GM23248 (cell line): ENCODE measurements around the gene MSL2. TPM values are rescaled to one million over a fixed set of nuclear protein-coding genes. Genes with fewer than 3 reads are reported as not detected.
"Not testable (repeated sequence)": the region's sequence is repeated elsewhere in the genome, so short reads cannot be mapped to it uniquely, and the experiment has no call there.

Source experiments
- DNase-seq: peaks from one replicate; pipeline ENCODE4 v3.0.0-alpha.2; 2015
- H2AFZ ChIP-seq: fragments of 200-600 bp; sonication (generic); 2 replicates; pipeline ENCODE4 v1.6.1; 2016; ENCODE audit warnings: antibody characterized with exemption
- H3F3A ChIP-seq: fragments of 200-600 bp; sonication (generic); 2 replicates; pipeline ENCODE4 v1.6.1; 2016; ENCODE audit warnings: mild to moderate bottlenecking, antibody characterized with exemption, mixed run types; ENCODE audit not compliant: insufficient read depth
- H3K27ac ChIP-seq: fragments of 200-600 bp; sonication (generic); 2 replicates; pipeline ENCODE4 v1.5.1; 2016; ENCODE audit warnings: mild to moderate bottlenecking
- H3K27me3 ChIP-seq: fragments of 200-600 bp; sonication (generic); replicated peaks from 2 replicates; pipeline ENCODE4 v1.6.1; 2016; ENCODE audit warnings: mild to moderate bottlenecking; ENCODE audit not compliant: insufficient read depth
- H3K36me3 ChIP-seq: fragments of 200-600 bp; sonication (generic); 2 replicates; pipeline ENCODE4 v1.6.1; 2016; ENCODE audit warnings: low read depth, mild to moderate bottlenecking
- H3K4me1 ChIP-seq: fragments of 200-600 bp; sonication (generic); 2 replicates; pipeline ENCODE4 v1.6.1; 2016; ENCODE audit warnings: mild to moderate bottlenecking; ENCODE audit not compliant: insufficient read depth
- H3K4me2 ChIP-seq: fragments of 200-600 bp; sonication (generic); one replicate; pipeline ENCODE4 v1.6.1; 2016; ENCODE audit warnings: mild to moderate bottlenecking; ENCODE audit not compliant: unreplicated experiment
- H3K4me3 ChIP-seq: fragments of 200-600 bp; sonication (generic); 2 replicates; pipeline ENCODE4 v1.5.1; 2016; ENCODE audit warnings: mild to moderate bottlenecking
- H3K79me2 ChIP-seq: fragments of 200-600 bp; sonication (generic); 2 replicates; pipeline ENCODE4 v1.6.1; 2016; ENCODE audit warnings: mild to moderate bottlenecking; ENCODE audit not compliant: insufficient read depth
- H3K9ac ChIP-seq: fragments of 200-600 bp; sonication (generic); 2 replicates; pipeline ENCODE4 v1.6.1; 2016; ENCODE audit warnings: mild to moderate bottlenecking
- H3K9me2 ChIP-seq: fragments of 200-600 bp; sonication (generic); 2 replicates; pipeline ENCODE4 v1.6.1; 2016; ENCODE audit warnings: mixed run types, mild to moderate bottlenecking, moderate library complexity; ENCODE audit not compliant: insufficient read depth
- H3K9me3 ChIP-seq: fragments of 200-600 bp; sonication (generic); one replicate; pipeline ENCODE4 v1.6.1; 2017; ENCODE audit warnings: low read depth
- H4K20me1 ChIP-seq: fragments of 200-600 bp; sonication (generic); 2 replicates; pipeline ENCODE4 v1.6.0; 2016; ENCODE audit not compliant: insufficient read depth
- EZH2 ChIP-seq: fragments of 200-600 bp; sonication (generic); IDR thresholded peaks from 2 replicates; pipeline ENCODE4 v1.6.1; 2018; ENCODE audit warnings: antibody characterized with exemption, mild to moderate bottlenecking; ENCODE audit not compliant: insufficient read depth, poor library complexity, severe bottlenecking
- EZH2phosphoT487 ChIP-seq: fragments of 200-600 bp; sonication (generic); IDR thresholded peaks from 2 replicates; pipeline ENCODE4 v1.6.1; 2018; ENCODE audit warnings: antibody characterized with exemption, moderate library complexity, mild to moderate bottlenecking, low read depth; ENCODE audit not compliant: insufficient read depth
- WGBS, 2 experiments: methylation state at CpG; one replicate each; pipeline ENCODE4 v1.1.6; 2015 to 2017; ENCODE audit warnings: low lambda C conversion rate in 2 of 2, low coverage in 1 of 2; ENCODE audit errors: missing lambda C conversion rate in 2 of 2; 5-methylcytosine and 5-hydroxymethylcytosine counted together
- in situ Hi-C: fragments of 300-500 bp; cut with MboI; formaldehyde crosslinking; loops from 2 replicates; pipeline ENCODE4 v1.15.0; 2020
- polyA plus RNA-seq: library from polyadenylated mRNA; unstranded; fragments of >200 nt; fragmentation: Nextera tagmentation; extraction: Ambion mirVana; gene quantifications from 2 replicates; pipeline ENCODE4 v1.2.1, GENCODE V29; 2016
- total RNA-seq: library from RNA; depleted of rRNA; stranded (reverse); fragments of >200 nt; shearing (Covaris generic); gene quantifications from 2 replicates; pipeline ENCODE4 v1.2.3, GENCODE V29; 2014

MSL2 gene
- total and polyA plus RNA-seq, 2 experiments from 2014 or later, result 3.3 to 15.2 TPM

- peak overlapping the region; percentile 29 for H3K27ac ChIP-seq
- H3K27me3 ChIP-seq, result no peaks in the 10 kb centered on the region
- peaks cover 44% of the 10 kb centered on the region for H3F3A ChIP-seq
- no peaks in the 10 kb centered on the region for H3K9me2 ChIP-seq
- peaks cover 8% of the 10 kb centered on the region; the same call in 1 of the 2 replicates for H4K20me1 ChIP-seq
- in situ Hi-C loops, result no loop called here
- 44 to 55% methylated on average over 3 of the region's 3 CpGs for WGBS, 2 experiments
- peak overlapping the region; percentile 34 for H3K4me2 ChIP-seq
- no peak overlapping the region for H3K4me3 ChIP-seq
- H3K79me2 ChIP-seq, result peaks cover 100% of the 10 kb centered on the region
- no peak for TF ChIP-seq EZH2phosphoT487
- no peak for TF ChIP-seq EZH2
- peaks cover 40% of the 10 kb centered on the region for H3K4me1 ChIP-seq
- H3K9me3 ChIP-seq, result no peaks in the 10 kb centered on the region
- no peak overlapping the region for H2AFZ ChIP-seq
- peak; percentile 54 for DNase-seq
- peaks cover 35% of the 10 kb centered on the region for H3K36me3 ChIP-seq
- H3K9ac ChIP-seq, result no peak overlapping the region
Observed at GRCh38 chr3:136149667-136150066, 46.5 kb downstream of the MSL2 start.

GRCh38 chr3:136146981-136147729 is 49.0 kb downstream of the MSL2 start:
- Histone ChIP-seq H3K9me3 (no peaks in the 10 kb centered on the region), H3K9me2 (no peaks in the 10 kb centered on the region), H3K36me3 (peaks cover 33% of the 10 kb centered on the region), H3F3A (peaks cover 51% of the 10 kb centered on the region), H4K20me1 (peaks cover 8% of the 10 kb centered on the region; the same call in 1 of the 2 replicates), H3K27me3 (no peaks in the 10 kb centered on the region), H3K4me1 (peaks cover 52% of the 10 kb centered on the region), H2AFZ (no peak overlapping the region), H3K79me2 (peaks cover 92% of the 10 kb centered on the region), H3K27ac (no peak overlapping the region), H3K9ac (no peak overlapping the region), H3K4me2 (no peak overlapping the region), H3K4me3 (no peak overlapping the region)
- TF ChIP-seq EZH2 (no peak), EZH2phosphoT487 (no peak)
- peak; percentile 22 for DNase-seq
- in situ Hi-C loops, result no loop called here
- WGBS, 2 experiments, result 95 to 96% methylated on average over 6 of the region's 6 CpGs

- H3K9me2 ChIP-seq, H3K9ac ChIP-seq, H3K9me3 ChIP-seq, DNase-seq, H2AFZ ChIP-seq, H3K4me3 ChIP-seq, H3K27me3 ChIP-seq, in situ Hi-C loops, H3K27ac ChIP-seq, H4K20me1 ChIP-seq, H3K4me2 ChIP-seq: not testable (repeated sequence)
- Histone ChIP-seq H3K79me2 (peaks cover 65% of the 10 kb centered on the region), H3F3A (peaks cover 55% of the 10 kb centered on the region), H3K4me1 (peaks cover 58% of the 10 kb centered on the region), H3K36me3 (peaks cover 15% of the 10 kb centered on the region; the same call in 1 of the 2 replicates)
- WGBS, 2 experiments, result 87% methylated on average over 4 of the region's 4 CpGs
Observed at GRCh38 chr3:136144397-136144796, 51.7 kb downstream of the MSL2 start.

GRCh38 chr3:136142592-136142991 is 53.5 kb downstream of the MSL2 start:
- Histone ChIP-seq H3K4me3 (no peak overlapping the region), H3K36me3 (peaks cover 13% of the 10 kb centered on the region; the same call in 1 of the 2 replicates), H3K27ac (peak overlapping the region; percentile 91), H4K20me1 (no peaks in the 10 kb centered on the region), H3K4me2 (peak overlapping the region; percentile 40), H3K9me3 (no peaks in the 10 kb centered on the region), H3K4me1 (peaks cover 44% of the 10 kb centered on the region), H3K27me3 (no peaks in the 10 kb centered on the region), H2AFZ (no peak overlapping the region), H3K9ac (peak overlapping the region; percentile 48), H3F3A (peaks cover 37% of the 10 kb centered on the region), H3K9me2 (no peaks in the 10 kb centered on the region), H3K79me2 (peaks cover 54% of the 10 kb centered on the region)
- WGBS, 2 experiments, result 2 to 3% methylated on average over 3 of the region's 3 CpGs
- in situ Hi-C loops, result no loop called here
- peak; percentile 93 for DNase-seq
- no peak for TF ChIP-seq EZH2
- no peak for TF ChIP-seq EZH2phosphoT487
